ENCODE data around the gene INTS7. TPM values are rescaled to one million over a fixed set of nuclear protein-coding genes. Genes with fewer than 3 reads are reported as not detected.

The INTS7 gene
- polyA plus RNA-seq, 3 donors, result 6.1 to 10.7 (median 7.6) TPM

DNA sequence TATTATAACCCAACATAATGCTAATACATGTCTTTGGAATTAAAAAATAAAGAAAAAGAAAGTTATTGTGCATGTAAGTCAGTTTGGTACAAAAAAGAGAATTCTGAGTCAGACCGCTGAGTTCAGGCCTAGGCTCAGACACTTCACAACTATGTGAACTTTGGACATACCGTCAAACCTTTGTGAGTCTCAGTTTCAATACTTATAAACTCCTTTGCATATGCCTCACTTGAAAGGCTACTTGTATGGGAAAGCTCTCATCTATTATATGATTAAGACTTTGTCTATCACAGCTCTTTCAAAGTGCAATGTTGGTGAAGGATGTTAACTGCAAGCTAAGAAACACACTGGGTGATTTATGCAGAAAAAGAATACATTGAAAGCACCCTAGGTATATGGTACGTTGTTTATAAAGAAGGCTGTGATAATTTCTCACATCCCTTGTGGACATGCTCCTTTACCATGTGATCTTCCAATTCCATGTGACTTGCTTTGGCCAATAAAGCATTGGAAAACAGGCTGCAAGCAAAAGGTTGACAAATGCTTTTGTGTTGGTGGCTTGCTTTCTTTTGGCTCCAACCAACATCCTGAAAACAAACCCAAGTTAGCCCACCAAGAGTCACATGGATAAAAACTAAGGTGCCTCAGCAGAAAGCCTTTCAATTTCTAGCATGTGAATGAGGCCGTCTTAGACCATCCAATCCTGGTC, 49.6 kb downstream of the INTS7 start:
- Histone ChIP-seq H3K79me2 (ENCODE audit: insufficient read depth, low read length) (no peaks in the 10 kb centered on the region), H3K4me2 (replicated peaks; ENCODE audit: extremely low read depth, low read length, poor library complexity, severe bottlenecking) (no peak overlapping the region), H3K27ac (ENCODE audit: low read depth in 1 of 2, low read length in 2 of 2) (no peak overlapping the region), H3K9me3 (replicated peaks in 1 of 2; ENCODE audit: control insufficient read depth in 1 of 2, insufficient read depth in 1 of 2, low read length in 2 of 2) (no peaks in the 10 kb centered on the region), H3K36me3 (replicated peaks in 1 of 2; ENCODE audit: control insufficient read depth in 1 of 2, insufficient read depth in 2 of 2, low read length in 2 of 2) (peaks cover 45 to 62% of the 10 kb centered on the region in 2 donors), H3K27me3 (ENCODE audit: control insufficient read depth in 2 of 2, insufficient read depth in 2 of 2, low read length in 2 of 2) (no peaks in the 10 kb centered on the region), H3K9ac (ENCODE audit: insufficient read depth, low read length, poor library complexity, severe bottlenecking) (no peak overlapping the region), H3K4me1 (ENCODE audit: control insufficient read depth in 1 of 2, insufficient read depth in 2 of 2, low read length in 2 of 2) (no peaks in the 10 kb centered on the region), H2AFZ (ENCODE audit: insufficient read depth, low read depth, low read length, poor library complexity, severe bottlenecking) (no peak overlapping the region), H3K4me3 (replicated peaks in 1 of 3; ENCODE audit: low read depth in 2 of 3, low read length in 3 of 3) (no peak overlapping the region), H4K20me1 (ENCODE audit: insufficient read depth, low read length) (no peaks in the 10 kb centered on the region)
- WGBS (ENCODE audit: insufficient coverage), result 100% methylated on average over 1 of the region's 4 CpGs
- H3K9me3 Mint-ChIP-seq, result no peaks in the 10 kb centered on the region
- no peaks in the 10 kb centered on the region for H3K27me3 Mint-ChIP-seq (ENCODE audit: low read depth in 3 of 3)
- H3K4me3 Mint-ChIP-seq, result no peak overlapping the region
- peaks cover 49 to 64% of the 10 kb centered on the region in 2 donors for H3K36me3 Mint-ChIP-seq
- no peak for TF ChIP-seq CTCF (IDR thresholded peaks at IDR 0.05)
- H3K4me1 Mint-ChIP-seq, result no peaks in the 10 kb centered on the region
- no peak overlapping the region for H3K27ac Mint-ChIP-seq
- intact Hi-C loops (cut with micrococcal nuclease), result no loop called here
- DNase-seq, result no peak

DNA sequence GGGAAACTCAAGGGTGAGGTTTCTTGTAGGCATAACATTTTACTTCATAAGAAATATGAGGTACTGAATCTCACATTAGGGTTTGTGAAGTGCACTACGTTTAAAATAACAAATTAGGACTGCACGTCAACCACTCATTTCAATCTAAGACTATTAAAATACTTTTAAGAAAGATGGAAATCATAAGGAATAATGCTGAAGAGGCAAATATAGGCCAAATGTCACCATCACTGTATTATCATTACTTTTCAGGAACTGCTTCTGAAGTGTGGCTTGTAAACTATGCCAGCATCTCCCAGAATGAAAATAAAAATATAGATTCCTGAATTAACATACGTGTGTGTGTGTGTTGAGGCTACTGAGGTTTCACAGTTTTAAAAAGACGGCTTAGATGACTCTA, 56.8 kb downstream of the INTS7 start:
- no peaks in the 10 kb centered on the region for H3K9me3 ChIP-seq (replicated peaks in 1 of 2; ENCODE audit: control insufficient read depth in 1 of 2, insufficient read depth in 1 of 2, low read length in 2 of 2)
- no peak overlapping the region for H3K4me3 ChIP-seq (replicated peaks in 1 of 3; ENCODE audit: low read depth in 2 of 3, low read length in 3 of 3)
- H3K27ac ChIP-seq (ENCODE audit: low read depth in 1 of 2, low read length in 2 of 2), result no peak overlapping the region
- Mint-ChIP-seq H3K27ac (no peak overlapping the region), H3K9me3 (peaks cover 0 to 1% (median 0%) of the 10 kb centered on the region in 7 donors), H3K27me3 (ENCODE audit: low read depth in 3 of 3) (no peaks in the 10 kb centered on the region), H3K4me1 (peaks cover 2% of the 10 kb centered on the region), H3K4me3 (no peak overlapping the region), H3K36me3 (peaks cover 58 to 72% of the 10 kb centered on the region in 2 donors)
- H3K79me2 ChIP-seq (ENCODE audit: insufficient read depth, low read length), result no peaks in the 10 kb centered on the region
- WGBS (ENCODE audit: insufficient coverage), result no CpG with 5 or more reads among the region's 4 CpGs
- DNase-seq, result no peak
- intact Hi-C loops (cut with micrococcal nuclease), result no loop called here
- H2AFZ ChIP-seq (ENCODE audit: insufficient read depth, low read depth, low read length, poor library complexity, severe bottlenecking), result no peak overlapping the region
- TF ChIP-seq CTCF (IDR thresholded peaks at IDR 0.05), result no peak
- H4K20me1 ChIP-seq (ENCODE audit: insufficient read depth, low read length), result no peaks in the 10 kb centered on the region
- H3K4me1 ChIP-seq (ENCODE audit: control insufficient read depth in 1 of 2, insufficient read depth in 2 of 2, low read length in 2 of 2), result no peaks in the 10 kb centered on the region
- peaks cover 52 to 82% of the 10 kb centered on the region in 2 donors for H3K36me3 ChIP-seq (replicated peaks in 1 of 2; ENCODE audit: control insufficient read depth in 1 of 2, insufficient read depth in 2 of 2, low read length in 2 of 2)
- no peaks in the 10 kb centered on the region for H3K27me3 ChIP-seq (ENCODE audit: control insufficient read depth in 2 of 2, insufficient read depth in 2 of 2, low read length in 2 of 2)
- H3K4me2 ChIP-seq (replicated peaks; ENCODE audit: extremely low read depth, low read length, poor library complexity, severe bottlenecking), result no peak overlapping the region
- H3K9ac ChIP-seq (ENCODE audit: insufficient read depth, low read length, poor library complexity, severe bottlenecking), result no peak overlapping the region

All from CD14-positive monocyte (primary cell).